ENCODE data around the gene MTUS2.

Gene MTUS2

DNA sequence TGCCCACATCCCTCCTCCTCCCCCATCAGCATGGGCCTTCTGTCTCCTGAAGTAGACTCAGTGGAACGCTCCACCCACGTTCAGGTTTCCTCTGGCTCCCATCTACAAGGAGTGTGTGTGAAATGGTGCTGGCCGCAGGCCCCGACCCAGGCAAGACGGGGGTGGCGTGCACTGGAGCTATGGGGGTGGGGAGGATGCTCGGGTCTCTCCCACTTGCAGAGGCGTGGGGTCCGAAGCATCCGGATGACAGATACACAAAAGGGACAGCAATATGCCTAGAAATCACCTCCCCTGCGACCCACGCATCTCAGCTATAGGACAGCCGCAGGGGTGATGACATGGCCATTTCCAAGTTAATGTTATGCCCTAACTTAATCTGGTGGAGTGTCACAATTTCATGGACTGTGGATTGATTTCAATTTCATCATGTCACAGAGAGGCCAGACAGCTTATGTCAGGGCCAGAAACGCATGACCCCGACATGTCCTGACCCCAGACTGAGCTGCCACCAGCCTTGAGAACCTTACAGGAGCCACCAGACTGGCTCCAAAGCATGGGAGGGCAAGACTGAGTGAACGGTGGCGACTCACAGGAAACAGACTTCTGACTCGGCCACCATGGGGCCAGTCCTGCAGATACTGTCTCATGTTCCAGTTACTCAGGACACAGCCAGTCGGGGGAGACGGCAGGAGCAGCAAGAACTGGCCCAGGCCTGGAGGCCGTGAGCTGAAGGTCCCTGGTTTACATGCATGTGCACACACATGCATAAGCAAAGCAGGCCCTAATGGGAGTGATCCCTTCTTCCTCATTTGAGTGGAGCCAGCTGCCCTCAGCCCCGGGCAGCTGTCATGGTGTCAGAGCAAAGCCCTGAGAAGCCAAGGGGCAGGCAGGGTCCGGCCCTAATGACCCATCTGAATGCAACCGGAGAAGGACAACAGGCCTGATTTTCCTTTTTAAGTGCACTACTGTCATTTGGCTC is 693.2 kb downstream of the MTUS2 start:
- no peak for DNase-seq

DNA sequence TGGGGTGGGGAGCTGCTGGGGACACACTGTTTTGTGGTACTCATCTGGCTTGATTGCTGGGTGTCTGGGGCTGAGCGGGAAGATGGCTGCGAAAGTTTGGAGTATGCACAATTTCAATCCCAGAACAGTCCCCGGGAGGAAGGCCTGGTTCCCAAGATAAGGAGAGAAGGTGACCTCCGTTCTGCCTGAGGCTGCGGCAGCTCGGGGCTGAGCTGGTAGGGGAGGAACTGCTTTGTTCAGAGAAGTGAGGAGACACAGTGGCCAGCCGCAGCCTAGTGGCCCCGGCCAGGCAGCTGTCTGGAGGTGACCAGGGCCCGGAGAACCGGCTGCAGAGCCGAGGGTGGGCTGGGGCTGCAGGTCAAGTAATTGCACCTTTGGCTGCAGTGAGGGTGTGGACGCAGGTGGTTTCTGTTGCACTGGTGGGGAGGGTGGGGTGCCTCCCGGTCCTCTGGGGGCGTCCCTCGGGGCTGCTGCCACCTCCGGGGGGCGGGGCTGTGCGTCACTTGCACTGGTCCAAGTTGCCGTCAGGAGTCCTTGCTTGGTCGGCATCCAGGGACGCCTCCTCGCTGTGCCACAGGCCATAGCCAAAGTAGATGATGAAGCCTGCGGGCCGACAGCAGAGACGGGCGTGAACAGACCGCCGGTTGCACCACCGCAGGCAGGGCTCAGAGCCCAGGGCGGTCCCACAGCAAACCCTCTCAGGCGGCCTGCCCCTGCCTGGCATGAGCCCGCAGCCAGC is 694.0 kb downstream of the MTUS2 start:
- no peak for DNase-seq

GRCh38 chr13:29514720-29515310 is 694.7 kb downstream of the MTUS2 start:
- DNase-seq, result no peak

- no peak for DNase-seq
Measured at GRCh38 chr13:29515372-29515771, 695.2 kb downstream of the MTUS2 start.

DNA sequence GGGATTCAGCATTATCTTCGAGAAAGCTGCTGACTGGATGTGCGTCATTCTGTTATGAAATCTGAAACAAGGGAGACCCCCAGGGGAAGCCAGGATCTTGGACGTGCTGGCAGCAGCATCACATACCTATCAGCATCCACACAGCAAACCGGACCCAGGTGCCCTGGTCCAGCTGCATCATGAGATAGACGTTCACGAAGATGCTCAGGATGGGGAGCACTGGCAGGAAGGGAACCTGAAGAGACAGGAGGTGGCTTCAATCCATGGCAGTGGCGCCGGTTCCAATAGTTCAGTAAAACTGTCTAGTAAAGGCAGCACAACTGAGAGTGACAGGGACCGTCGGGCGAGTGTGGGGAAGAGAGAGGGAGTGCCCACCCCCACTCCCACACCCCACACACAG is 695.9 kb downstream of the MTUS2 start:
- DNase-seq, result no peak

DNA sequence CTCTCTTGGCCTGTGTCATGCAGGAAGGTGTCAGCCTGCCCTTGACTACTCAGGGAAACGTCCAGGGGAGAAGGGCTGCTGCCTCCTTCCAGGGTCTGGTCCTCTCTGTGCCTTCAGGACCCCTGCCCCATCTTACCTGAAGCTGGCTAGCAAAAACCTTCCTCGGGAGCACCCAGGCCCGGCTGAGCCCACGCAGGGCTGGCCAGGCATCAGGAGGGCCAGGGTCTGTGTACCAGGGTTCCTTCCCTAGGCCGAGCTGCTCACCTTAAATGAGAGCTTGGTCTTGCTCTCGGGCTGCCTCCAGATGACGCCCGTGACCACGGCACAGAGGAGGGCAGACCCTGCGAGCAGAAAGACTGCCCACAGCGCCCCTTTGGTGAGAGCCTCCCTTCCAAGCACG is 696.7 kb downstream of the MTUS2 start:
- DNase-seq, result no peak

DNA sequence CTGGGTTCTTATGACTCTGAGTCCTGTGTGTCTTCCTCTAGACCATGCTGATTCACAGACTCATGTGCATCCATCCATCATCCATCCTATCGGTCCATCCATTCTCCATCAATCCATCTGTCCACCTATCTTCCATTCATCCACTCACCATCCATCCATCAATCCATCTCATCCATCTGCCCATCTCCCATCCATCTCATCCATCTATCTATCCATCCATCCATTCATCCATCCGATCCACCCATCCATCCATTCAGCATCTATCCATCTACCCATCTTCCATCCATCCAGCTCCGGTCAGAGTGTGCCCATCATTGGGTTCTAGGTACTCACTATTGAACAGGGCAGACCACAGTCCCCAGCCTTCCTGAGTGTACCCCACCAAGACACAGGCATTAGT is 699.8 kb downstream of the MTUS2 start:
- no peak for DNase-seq

DNA sequence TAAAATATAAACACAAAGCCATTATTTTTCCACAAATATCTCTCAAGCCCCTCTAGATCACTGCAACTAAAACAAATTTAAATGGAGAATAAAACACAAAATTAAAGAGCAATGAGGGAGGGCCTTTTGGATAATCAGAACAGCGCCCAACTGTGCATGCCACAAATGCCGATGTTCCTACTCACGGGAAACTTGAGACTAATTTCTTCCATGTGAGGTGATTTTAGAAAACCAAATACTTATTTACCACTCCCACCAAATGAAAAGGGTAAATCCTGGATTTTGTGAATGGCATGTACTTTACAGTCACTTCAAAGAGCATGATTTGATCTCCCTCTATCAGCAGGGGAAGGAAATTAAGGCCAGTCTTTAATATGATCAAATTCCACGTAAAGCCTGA is 700.5 kb downstream of the MTUS2 start:
- no peak for DNase-seq

DNA sequence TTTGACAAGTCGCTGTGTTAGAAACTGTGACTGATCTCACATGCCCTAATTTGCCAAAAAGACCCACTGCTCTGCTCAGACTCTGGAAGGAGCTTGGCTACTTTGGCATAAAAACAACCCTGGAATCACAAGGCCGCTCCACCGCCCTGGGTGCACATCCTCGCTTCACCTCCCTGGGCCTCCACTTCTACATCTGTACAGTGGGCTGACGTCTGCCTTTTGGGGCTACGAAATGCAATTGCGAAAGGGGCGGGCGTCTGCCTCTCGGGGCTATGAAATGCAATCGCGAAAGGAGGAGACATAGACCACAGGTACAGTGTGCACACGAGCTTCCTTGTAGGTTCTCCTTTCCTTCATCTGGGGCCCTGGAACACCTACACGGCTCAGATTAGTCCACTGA is 701.2 kb downstream of the MTUS2 start:
- no peak for DNase-seq

- DNase-seq, result no peak
Measured at GRCh38 chr13:29522044-29522685, 702.0 kb downstream of the MTUS2 start.

DNA sequence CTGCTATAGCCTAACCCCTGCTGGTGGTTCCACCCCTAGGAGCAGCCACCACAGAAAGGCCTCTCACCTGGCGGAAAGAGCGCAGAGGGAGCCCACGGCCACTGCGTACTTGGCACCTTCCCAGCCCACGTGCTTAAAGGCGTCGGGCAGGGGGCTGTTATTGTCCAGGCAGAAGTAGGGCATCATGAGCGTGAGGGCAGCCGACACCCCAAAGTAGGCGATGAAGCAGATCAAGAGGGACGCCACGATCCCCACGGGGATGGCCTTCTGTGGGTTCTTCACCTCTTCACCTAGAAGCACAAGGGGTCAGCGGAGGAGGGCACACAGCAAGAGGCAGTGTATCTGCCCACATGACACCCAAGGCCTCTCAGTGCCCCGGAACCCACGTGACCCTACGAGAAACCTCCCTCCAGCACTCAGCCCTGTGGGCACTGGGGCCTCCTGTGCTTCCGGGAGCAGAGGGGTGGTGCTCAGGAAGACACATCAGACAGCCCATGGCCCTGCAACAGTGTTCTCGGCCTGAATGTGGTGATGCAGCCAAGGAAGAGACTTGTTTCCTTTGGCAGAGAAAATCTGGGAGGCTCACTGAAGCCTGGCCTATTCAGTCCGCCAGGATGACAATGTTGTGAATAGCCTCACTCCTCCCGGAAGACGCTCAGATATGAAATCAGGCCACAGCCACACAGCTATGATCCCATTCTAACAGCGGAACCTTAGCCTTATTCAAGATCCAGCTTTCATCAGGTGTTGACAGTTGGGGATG is 703.2 kb downstream of the MTUS2 start:
- no peak for DNase-seq

GRCh38 chr13:29524176-29524575 is 704.0 kb downstream of the MTUS2 start:
- no peak for DNase-seq

DNA sequence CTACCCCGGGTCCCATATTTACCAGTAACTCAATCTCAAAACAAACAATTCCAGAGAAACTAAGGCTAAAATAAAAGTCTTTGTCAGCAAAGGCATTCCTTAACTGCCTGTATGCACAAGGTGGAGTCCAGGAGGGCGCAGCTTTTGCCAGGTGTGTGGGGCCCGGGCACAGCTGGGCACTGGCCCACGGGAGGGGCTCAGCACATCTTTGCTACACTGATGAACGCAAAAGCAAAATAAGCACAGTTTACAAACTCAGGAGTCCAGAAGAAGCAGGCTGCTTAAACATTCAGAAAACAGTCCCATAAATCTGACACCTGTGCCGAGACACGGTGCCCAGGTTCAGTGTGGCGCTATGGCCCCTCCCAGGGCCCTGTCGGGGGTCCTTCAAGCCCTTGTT is 704.5 kb downstream of the MTUS2 start:
- DNase-seq, result no peak

DNA sequence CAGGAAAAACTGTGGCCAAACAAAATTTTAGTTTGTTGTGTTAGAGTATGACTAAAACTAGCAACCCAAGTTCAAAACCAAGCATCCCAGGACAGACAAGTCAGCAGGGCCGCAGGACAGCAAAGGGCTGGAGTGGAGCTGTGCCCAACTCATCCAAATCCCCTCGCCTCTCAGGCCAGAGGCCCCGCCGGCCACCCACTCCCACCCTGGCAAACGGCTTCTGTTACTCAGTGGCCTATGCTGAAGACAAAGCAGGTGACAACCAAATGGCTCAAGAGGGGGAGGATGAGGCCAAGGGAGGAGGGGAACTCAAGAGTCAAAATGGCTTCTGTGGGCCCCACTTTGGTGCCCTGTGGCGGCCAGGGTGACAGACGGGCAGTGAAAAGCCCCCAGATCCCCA is 705.6 kb downstream of the MTUS2 start:
- no peak for DNase-seq

DNA sequence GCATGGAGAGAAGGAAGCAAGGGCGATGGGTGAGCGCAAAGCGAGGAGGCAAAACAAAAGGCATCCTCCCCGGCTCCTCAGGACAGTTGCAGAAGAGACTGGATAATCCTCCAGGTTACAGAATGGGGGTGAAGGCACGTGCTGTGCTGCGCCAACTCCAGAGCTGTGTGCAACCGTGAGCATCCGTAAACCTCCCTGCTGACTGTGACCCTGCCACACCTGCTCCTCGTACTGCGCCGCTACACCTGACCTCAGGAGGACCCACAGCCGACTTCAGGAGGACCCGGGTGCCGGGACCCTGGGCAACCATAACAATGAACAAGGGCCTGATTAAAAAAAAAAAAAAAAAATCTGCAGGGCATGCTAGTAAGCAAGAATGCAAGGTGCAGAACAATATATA is 706.6 kb downstream of the MTUS2 start:
- no peak for DNase-seq

- no peak for DNase-seq
Measured at GRCh38 chr13:29527511-29527910, 707.4 kb downstream of the MTUS2 start.

GRCh38 chr13:29527916-29528315 is 707.8 kb downstream of the MTUS2 start:
- no peak for DNase-seq

GRCh38 chr13:29529754-29530153 is 709.6 kb downstream of the MTUS2 start:
- no peak for DNase-seq

DNA sequence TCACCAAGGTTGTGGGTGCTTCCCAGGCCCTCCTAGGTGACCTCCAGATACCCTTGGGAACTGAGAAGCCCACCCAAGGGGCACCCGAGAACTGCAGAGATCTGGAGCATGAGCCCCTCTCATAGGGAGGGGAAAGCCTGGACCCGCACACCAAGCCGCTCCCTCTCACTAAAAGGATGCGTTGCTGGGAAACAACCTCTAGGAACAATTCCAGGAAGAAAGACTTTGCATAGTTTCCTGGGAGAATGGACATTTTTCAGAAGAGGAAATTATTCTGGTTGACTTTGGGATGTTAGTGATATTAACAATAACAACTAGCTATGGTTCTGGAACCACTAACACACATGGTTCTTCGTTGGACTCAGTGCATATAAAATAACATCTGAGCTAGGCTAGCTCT is 710.8 kb downstream of the MTUS2 start:
- no peak for DNase-seq

- no peak for DNase-seq
Measured at GRCh38 chr13:29532116-29532515, 712.0 kb downstream of the MTUS2 start.

GRCh38 chr13:29532821-29533220 is 712.7 kb downstream of the MTUS2 start:
- DNase-seq, result no peak

DNA sequence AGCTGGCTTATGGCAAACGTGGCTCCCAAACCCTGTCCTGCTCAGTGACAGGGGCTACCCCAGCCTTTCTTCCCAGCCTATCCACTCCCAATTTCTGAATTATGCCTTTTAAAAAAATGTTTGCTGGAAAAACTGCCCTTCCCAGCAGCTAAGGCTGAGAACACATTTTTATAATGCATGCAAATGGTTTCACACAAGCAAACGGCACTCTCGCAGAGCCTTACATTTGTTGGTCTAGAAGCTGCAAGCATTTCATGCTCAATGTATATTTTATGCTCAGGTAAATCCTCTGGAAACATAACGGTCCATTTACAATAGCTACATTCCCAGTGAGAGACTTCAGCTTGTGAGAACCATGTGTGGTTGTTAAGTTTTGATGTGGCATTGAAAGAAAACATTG is 713.9 kb downstream of the MTUS2 start:
- DNase-seq, result no peak
